Neural cell (in vitro differentiated cells): Measurements from ENCODE around the gene CEL. TPM values are rescaled to one million over a fixed set of nuclear protein-coding genes. Genes with fewer than 3 reads are reported as not detected.

Experiments used
- H2AFZ ChIP-seq: fragments of 200-600, 300-800 bp; sonication (generic), shearing (Covaris generic); 2 replicates; pipeline ENCODE4 v1.6.0; 2014; ENCODE audit warnings: low read depth, mild to moderate bottlenecking, antibody characterized with exemption, low read length, moderate library complexity
- H3F3A ChIP-seq: fragments of 200-600 bp; shearing (Covaris generic); 2 replicates; pipeline ENCODE4 v1.6.1; 2016; ENCODE audit warnings: mild to moderate bottlenecking, moderate library complexity, mixed read lengths, antibody characterized with exemption, low read length; ENCODE audit not compliant: insufficient read depth, poor library complexity, severe bottlenecking
- H3K27ac ChIP-seq: fragments of 200-600, 300-800 bp; sonication (generic), shearing (Covaris generic); 2 replicates; pipeline ENCODE4 v1.5.1; 2014; ENCODE audit warnings: mild to moderate bottlenecking, low read length, moderate library complexity
- H3K27me3 ChIP-seq: fragments of 300-800, 200-600 bp; sonication (generic), shearing (Covaris generic); 2 replicates; pipeline ENCODE4 v1.6.0; 2014; ENCODE audit warnings: mild to moderate bottlenecking, low read depth, low read length, moderate library complexity; ENCODE audit not compliant: insufficient read depth
- H3K36me3 ChIP-seq: fragments of 300-800, 200-600 bp; sonication (generic), shearing (Covaris generic); 2 replicates; pipeline ENCODE4 v1.5.1; 2014; ENCODE audit warnings: mild to moderate bottlenecking, antibody characterized with exemption, low read length, moderate library complexity; ENCODE audit not compliant: insufficient read depth
- H3K4me2 ChIP-seq: fragments of 300-800, 200-600 bp; sonication (generic), shearing (Covaris generic); 2 replicates; pipeline ENCODE4 v1.6.0; 2014; ENCODE audit warnings: mild to moderate bottlenecking, low read length
- H3K4me3 ChIP-seq: fragments of 300-800, 200-600 bp; sonication (generic), shearing (Covaris generic); 2 replicates; pipeline ENCODE4 v1.5.1; 2014; ENCODE audit warnings: mild to moderate bottlenecking, low read length, moderate library complexity
- H3K79me2 ChIP-seq: fragments of 200-600 bp; shearing (Covaris generic); replicated peaks from 2 replicates; pipeline ENCODE4 v1.6.0; 2014; ENCODE audit warnings: mild to moderate bottlenecking, low read length, moderate library complexity; ENCODE audit not compliant: insufficient read depth
- H3K9ac ChIP-seq: fragments of 300-800, 200-600 bp; sonication (generic), shearing (Covaris generic); 2 replicates; pipeline ENCODE4 v1.6.1; 2016; ENCODE audit warnings: mild to moderate bottlenecking, low read length, mixed read lengths
- H3K9me2 ChIP-seq: fragments of 200-600 bp; shearing (Covaris generic); 2 replicates; pipeline ENCODE4 v1.6.1; 2016; ENCODE audit warnings: mild to moderate bottlenecking, low read length, mixed read lengths; ENCODE audit not compliant: insufficient read depth
- H3K9me3 ChIP-seq: fragments of 200-600, 300-800 bp; sonication (generic), shearing (Covaris generic); 2 replicates; pipeline ENCODE4 v1.6.1; 2016; ENCODE audit warnings: mild to moderate bottlenecking, mixed run types, low read length, moderate library complexity, mixed read lengths
- H4K20me1 ChIP-seq: fragments of 200-600 bp; shearing (Covaris generic); 2 replicates; pipeline ENCODE4 v1.6.1; 2016; ENCODE audit warnings: mild to moderate bottlenecking, mixed run types; ENCODE audit not compliant: insufficient read depth
- EP300 ChIP-seq: fragments of 450-650 bp; conservative IDR thresholded peaks from 2 replicates; pipeline ENCODE4 v1.6.1; 2014; ENCODE audit warnings: antibody characterized with exemption, mild to moderate bottlenecking, moderate library complexity; ENCODE audit not compliant: poor library complexity, severe bottlenecking
- EZH2 ChIP-seq: fragments of 200-600, 300-800 bp; shearing (Covaris generic), sonication (generic); IDR thresholded peaks from 2 replicates; pipeline ENCODE4 v1.6.1; 2014; ENCODE audit warnings: antibody characterized with exemption, low read length, borderline replicate concordance, mild to moderate bottlenecking; ENCODE audit not compliant: insufficient read depth, poor library complexity, severe bottlenecking
- MXI1 ChIP-seq: fragments of 450-650 bp; conservative IDR thresholded peaks from 2 replicates; pipeline ENCODE4 v1.6.1; 2014; ENCODE audit warnings: antibody characterized with exemption, mild to moderate bottlenecking; ENCODE audit not compliant: poor library complexity, severe bottlenecking
- POLR2AphosphoS5 ChIP-seq: IDR thresholded peaks from 2 replicates; pipeline ENCODE4 v1.6.1; 2012
- RAD21 ChIP-seq: fragments of 450-650 bp; conservative IDR thresholded peaks from 2 replicates; pipeline ENCODE4 v1.6.1; 2014; ENCODE audit warnings: antibody characterized with exemption, mild to moderate bottlenecking, moderate library complexity
- SMC3 ChIP-seq: fragments of 450-650 bp; conservative IDR thresholded peaks from 2 replicates; pipeline ENCODE4 v1.6.1; 2014; ENCODE audit warnings: antibody characterized with exemption, mild to moderate bottlenecking, moderate library complexity; ENCODE audit not compliant: poor library complexity
- TAF1 ChIP-seq: IDR thresholded peaks from 2 replicates; pipeline ENCODE4 v1.6.1; 2012; ENCODE audit warnings: low read depth
- polyA plus RNA-seq: library from polyadenylated mRNA; depleted of rRNA; stranded (reverse); fragments of >200 nt; gene quantifications from 2 replicates; pipeline ENCODE4 v1.2.3, GENCODE V29; 2014
- TF ChIP-seq, protein P1 (sequence below): IDR thresholded peaks from 2 replicates; pipeline ENCODE4 v1.6.1; 2012; ENCODE audit warnings: borderline replicate concordance
- TF ChIP-seq, protein P2 (sequence below): fragments of 450-650 bp; IDR thresholded peaks from 2 replicates; pipeline ENCODE4 v1.5.1; 2014; ENCODE audit warnings: antibody characterized with exemption, mild to moderate bottlenecking, moderate library complexity; ENCODE audit not compliant: poor library complexity, severe bottlenecking

Gene CEL
- polyA plus RNA-seq, 1 donor from 2014 or later, result 0.95 TPM

DNA sequence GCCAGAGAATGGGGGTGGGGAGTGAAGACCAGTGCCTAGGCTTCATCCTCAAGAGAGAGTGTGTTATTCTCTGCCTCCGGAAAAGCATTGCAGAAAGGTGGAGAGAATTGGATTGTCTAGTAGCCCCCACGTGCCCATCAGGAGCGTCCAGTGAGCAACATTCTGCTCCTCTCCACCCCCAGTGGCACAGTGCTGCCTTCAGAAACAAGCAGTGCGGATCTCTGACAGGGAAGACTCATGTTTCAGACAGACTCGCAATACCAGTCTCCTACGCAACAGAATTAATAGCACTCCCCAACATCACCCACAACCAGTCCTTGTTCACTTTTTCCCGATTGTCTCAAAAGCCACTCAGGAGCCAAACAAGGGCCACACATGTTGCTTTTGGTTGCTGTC lies 14.9 kb upstream of the CEL start:
- no peaks in the 10 kb centered on the region for H3K9me3 ChIP-seq
- TF ChIP-seq SMC3 (no peak), RAD21 (no peak), TAF1 (no peak)
- TF ChIP-seq, protein P1, sequence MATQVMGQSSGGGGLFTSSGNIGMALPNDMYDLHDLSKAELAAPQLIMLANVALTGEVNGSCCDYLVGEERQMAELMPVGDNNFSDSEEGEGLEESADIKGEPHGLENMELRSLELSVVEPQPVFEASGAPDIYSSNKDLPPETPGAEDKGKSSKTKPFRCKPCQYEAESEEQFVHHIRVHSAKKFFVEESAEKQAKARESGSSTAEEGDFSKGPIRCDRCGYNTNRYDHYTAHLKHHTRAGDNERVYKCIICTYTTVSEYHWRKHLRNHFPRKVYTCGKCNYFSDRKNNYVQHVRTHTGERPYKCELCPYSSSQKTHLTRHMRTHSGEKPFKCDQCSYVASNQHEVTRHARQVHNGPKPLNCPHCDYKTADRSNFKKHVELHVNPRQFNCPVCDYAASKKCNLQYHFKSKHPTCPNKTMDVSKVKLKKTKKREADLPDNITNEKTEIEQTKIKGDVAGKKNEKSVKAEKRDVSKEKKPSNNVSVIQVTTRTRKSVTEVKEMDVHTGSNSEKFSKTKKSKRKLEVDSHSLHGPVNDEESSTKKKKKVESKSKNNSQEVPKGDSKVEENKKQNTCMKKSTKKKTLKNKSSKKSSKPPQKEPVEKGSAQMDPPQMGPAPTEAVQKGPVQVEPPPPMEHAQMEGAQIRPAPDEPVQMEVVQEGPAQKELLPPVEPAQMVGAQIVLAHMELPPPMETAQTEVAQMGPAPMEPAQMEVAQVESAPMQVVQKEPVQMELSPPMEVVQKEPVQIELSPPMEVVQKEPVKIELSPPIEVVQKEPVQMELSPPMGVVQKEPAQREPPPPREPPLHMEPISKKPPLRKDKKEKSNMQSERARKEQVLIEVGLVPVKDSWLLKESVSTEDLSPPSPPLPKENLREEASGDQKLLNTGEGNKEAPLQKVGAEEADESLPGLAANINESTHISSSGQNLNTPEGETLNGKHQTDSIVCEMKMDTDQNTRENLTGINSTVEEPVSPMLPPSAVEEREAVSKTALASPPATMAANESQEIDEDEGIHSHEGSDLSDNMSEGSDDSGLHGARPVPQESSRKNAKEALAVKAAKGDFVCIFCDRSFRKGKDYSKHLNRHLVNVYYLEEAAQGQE, result no peak
- H3K27me3 ChIP-seq, result no peaks in the 10 kb centered on the region
- H2AFZ ChIP-seq, result no peak overlapping the region
- H3K9me2 ChIP-seq, result no peaks in the 10 kb centered on the region
- no peak overlapping the region for H3K4me3 ChIP-seq
- H3K9ac ChIP-seq, result no peak overlapping the region
- H3K36me3 ChIP-seq, result no peaks in the 10 kb centered on the region
- no peaks in the 10 kb centered on the region for H3F3A ChIP-seq
- no peaks in the 10 kb centered on the region for H3K79me2 ChIP-seq
- no peaks in the 10 kb centered on the region for H4K20me1 ChIP-seq
- H3K27ac ChIP-seq, result no peak overlapping the region
- H3K4me2 ChIP-seq, result no peak overlapping the region

DNA sequence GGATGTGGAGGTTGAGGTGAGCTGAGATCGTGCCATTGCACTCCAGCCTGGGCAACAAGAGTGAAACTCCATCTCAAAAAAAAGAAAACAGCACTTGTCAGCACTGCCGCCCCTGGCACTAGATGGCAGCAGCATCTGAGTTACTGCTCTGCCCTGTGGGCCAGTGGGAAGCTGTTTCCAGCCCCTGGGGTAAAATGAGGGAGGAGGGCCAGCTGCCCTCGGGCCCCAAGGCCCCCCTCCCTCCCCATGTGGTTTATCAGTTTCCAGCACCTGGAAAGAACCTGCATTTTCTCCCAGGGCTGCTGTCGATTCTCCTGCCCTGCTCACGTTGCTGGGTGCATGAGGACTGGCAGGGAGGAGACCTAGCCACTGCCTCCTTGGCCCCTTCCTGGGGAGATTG lies 13.2 kb upstream of the CEL start:
- Histone ChIP-seq H3K4me3 (no peak overlapping the region), H3K9me3 (no peaks in the 10 kb centered on the region), H3K27ac (no peak overlapping the region), H3K36me3 (no peaks in the 10 kb centered on the region), H3K27me3 (no peaks in the 10 kb centered on the region), H3F3A (no peaks in the 10 kb centered on the region), H4K20me1 (no peaks in the 10 kb centered on the region), H3K79me2 (no peaks in the 10 kb centered on the region), H3K9me2 (no peaks in the 10 kb centered on the region), H3K4me2 (no peak overlapping the region), H3K9ac (no peak overlapping the region), H2AFZ (no peak overlapping the region)
- no peak for TF ChIP-seq TAF1
- TF ChIP-seq, protein P1, result no peak
- no peak for TF ChIP-seq EZH2
- no peak for TF ChIP-seq SMC3
- TF ChIP-seq EP300, result no peak
- TF ChIP-seq MXI1, result no peak
- no peak for TF ChIP-seq RAD21
- no peak for TF ChIP-seq POLR2AphosphoS5
- TF ChIP-seq, protein P2, sequence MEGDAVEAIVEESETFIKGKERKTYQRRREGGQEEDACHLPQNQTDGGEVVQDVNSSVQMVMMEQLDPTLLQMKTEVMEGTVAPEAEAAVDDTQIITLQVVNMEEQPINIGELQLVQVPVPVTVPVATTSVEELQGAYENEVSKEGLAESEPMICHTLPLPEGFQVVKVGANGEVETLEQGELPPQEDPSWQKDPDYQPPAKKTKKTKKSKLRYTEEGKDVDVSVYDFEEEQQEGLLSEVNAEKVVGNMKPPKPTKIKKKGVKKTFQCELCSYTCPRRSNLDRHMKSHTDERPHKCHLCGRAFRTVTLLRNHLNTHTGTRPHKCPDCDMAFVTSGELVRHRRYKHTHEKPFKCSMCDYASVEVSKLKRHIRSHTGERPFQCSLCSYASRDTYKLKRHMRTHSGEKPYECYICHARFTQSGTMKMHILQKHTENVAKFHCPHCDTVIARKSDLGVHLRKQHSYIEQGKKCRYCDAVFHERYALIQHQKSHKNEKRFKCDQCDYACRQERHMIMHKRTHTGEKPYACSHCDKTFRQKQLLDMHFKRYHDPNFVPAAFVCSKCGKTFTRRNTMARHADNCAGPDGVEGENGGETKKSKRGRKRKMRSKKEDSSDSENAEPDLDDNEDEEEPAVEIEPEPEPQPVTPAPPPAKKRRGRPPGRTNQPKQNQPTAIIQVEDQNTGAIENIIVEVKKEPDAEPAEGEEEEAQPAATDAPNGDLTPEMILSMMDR, result no peak
